HUES48 (cell line): Measurements from ENCODE around the gene DCST2.

Source experiments
- H3K27ac ChIP-seq: one replicate; pipeline ENCODE4 v1.7.0; 2013; ENCODE audit warnings: low read depth, low read length, inconsistent platforms
- H3K27me3 ChIP-seq: 2 replicates; pipeline ENCODE4 v1.6.1; 2013; ENCODE audit warnings: mild to moderate bottlenecking, low read length; ENCODE audit not compliant: control insufficient read depth, insufficient read depth
- H3K36me3 ChIP-seq: 2 replicates; pipeline ENCODE4 v1.6.1; 2013; ENCODE audit warnings: low read length; ENCODE audit not compliant: control insufficient read depth, insufficient read depth
- H3K4me1 ChIP-seq: 2 replicates; pipeline ENCODE4 v1.6.1; 2013; ENCODE audit warnings: mild to moderate bottlenecking, low read length; ENCODE audit not compliant: control insufficient read depth, insufficient read depth
- H3K4me3 ChIP-seq: 2 replicates; pipeline ENCODE4 v1.5.1; 2013; ENCODE audit warnings: mild to moderate bottlenecking, low read depth, low read length
- H3K9ac ChIP-seq: 2 replicates; pipeline ENCODE4 v1.6.1; 2013; ENCODE audit warnings: mild to moderate bottlenecking, low read depth, low read length, moderate library complexity
- H3K9me3 ChIP-seq: 2 replicates; pipeline ENCODE4 v1.6.1; 2013; ENCODE audit warnings: low read length; ENCODE audit not compliant: control insufficient read depth, insufficient read depth

The DCST2 gene

GRCh38 chr1:155053531-155054105 is 20.0 kb upstream of the DCST2 start:
- Histone ChIP-seq H3K9ac (no peak overlapping the region), H3K4me3 (no peak overlapping the region), H3K27me3 (peaks cover 20% of the 10 kb centered on the region), H3K9me3 (no peaks in the 10 kb centered on the region), H3K4me1 (no peaks in the 10 kb centered on the region; the same call in 1 of the 2 replicates), H3K36me3 (peaks cover 13% of the 10 kb centered on the region; the same call in 1 of the 2 replicates), H3K27ac (no peak overlapping the region)

GRCh38 chr1:155052439-155053395 is 19.1 kb upstream of the DCST2 start:
- H3K36me3 ChIP-seq: peaks cover 6% of the 10 kb centered on the region; the same call in 1 of the 2 replicates
- no peak overlapping the region for H3K27ac ChIP-seq
- H3K4me3 ChIP-seq: peak overlapping the region; percentile 69
- H3K4me1 ChIP-seq: no peaks in the 10 kb centered on the region; the same call in 1 of the 2 replicates
- no peaks in the 10 kb centered on the region for H3K9me3 ChIP-seq
- H3K27me3 ChIP-seq: peaks cover 20% of the 10 kb centered on the region
- no peak overlapping the region for H3K9ac ChIP-seq

- no peaks in the 10 kb centered on the region for H3K36me3 ChIP-seq
- peak overlapping the region; percentile 69 for H3K4me3 ChIP-seq
- H3K4me1 ChIP-seq: no peaks in the 10 kb centered on the region; the same call in 1 of the 2 replicates
- no peaks in the 10 kb centered on the region for H3K9me3 ChIP-seq
- H3K9ac ChIP-seq: no peak overlapping the region
- H3K27ac ChIP-seq: no peak overlapping the region
- peaks cover 20% of the 10 kb centered on the region for H3K27me3 ChIP-seq
Measured at GRCh38 chr1:155051777-155052398, 18.3 kb upstream of the DCST2 start.

GRCh38 chr1:155051342-155051776 is 17.8 kb upstream of the DCST2 start:
- peak overlapping the region; percentile 69 for H3K4me3 ChIP-seq
- no peak overlapping the region for H3K27ac ChIP-seq
- H3K4me1 ChIP-seq: no peaks in the 10 kb centered on the region; the same call in 1 of the 2 replicates
- no peaks in the 10 kb centered on the region for H3K9me3 ChIP-seq
- no peaks in the 10 kb centered on the region for H3K36me3 ChIP-seq
- H3K9ac ChIP-seq: no peak overlapping the region
- H3K27me3 ChIP-seq: peaks cover 20% of the 10 kb centered on the region

- no peaks in the 10 kb centered on the region for H3K9me3 ChIP-seq
- peak within 1 kb of the TSS; percentile 3; the same call in 1 of the 2 replicates for H3K9ac ChIP-seq
- H3K4me1 ChIP-seq: no peaks in the 10 kb centered on the region; the same call in 1 of the 2 replicates
- H3K4me3 ChIP-seq: peak within 1 kb of the TSS; percentile 69
- H3K27ac ChIP-seq: peak within 1 kb of the TSS; percentile 57
- H3K27me3 ChIP-seq: peaks cover 20% of the 10 kb centered on the region
- no peaks in the 10 kb centered on the region for H3K36me3 ChIP-seq
Measured at GRCh38 chr1:155050560-155051341, 17.2 kb upstream of the DCST2 start, which contains the start of gene ADAM15. Gene ADAM15, plus strand, starts transcription at chr1:155051316. Its CDS starts 71 bp downstream, at chr1:155051387.

- H3K27me3 ChIP-seq: peaks cover 20% of the 10 kb centered on the region
- no peak overlapping the region for H3K27ac ChIP-seq
- no peaks in the 10 kb centered on the region for H3K36me3 ChIP-seq
- H3K4me3 ChIP-seq: peak overlapping the region; percentile 69; the same call in 1 of the 2 replicates
- 0 out of 2 replicates have a peak overlapping the region, but pooled peaks have one; percentile 3 for H3K9ac ChIP-seq
- no peaks in the 10 kb centered on the region for H3K9me3 ChIP-seq
- peaks cover 2% of the 10 kb centered on the region; the same call in 1 of the 2 replicates for H3K4me1 ChIP-seq
Measured at GRCh38 chr1:155049651-155050559, 16.3 kb upstream of the DCST2 start.

- no peak overlapping the region for H3K27ac ChIP-seq
- no peak overlapping the region for H3K4me3 ChIP-seq
- H3K4me1 ChIP-seq: peaks cover 7% of the 10 kb centered on the region
- H3K36me3 ChIP-seq: no peaks in the 10 kb centered on the region
- no peaks in the 10 kb centered on the region for H3K9me3 ChIP-seq
- H3K27me3 ChIP-seq: peaks cover 20% of the 10 kb centered on the region
- H3K9ac ChIP-seq: no peak overlapping the region
Measured at GRCh38 chr1:155048449-155049334, 15.1 kb upstream of the DCST2 start.

- no peak overlapping the region for H3K9ac ChIP-seq
- H3K9me3 ChIP-seq: no peaks in the 10 kb centered on the region
- H3K4me1 ChIP-seq: peaks cover 7% of the 10 kb centered on the region
- H3K36me3 ChIP-seq: no peaks in the 10 kb centered on the region
- peaks cover 4% of the 10 kb centered on the region; the same call in 1 of the 2 replicates for H3K27me3 ChIP-seq
- H3K4me3 ChIP-seq: no peak overlapping the region
- no peak overlapping the region for H3K27ac ChIP-seq
Measured at GRCh38 chr1:155044812-155045657, 11.5 kb upstream of the DCST2 start.
